ENCODE results near the gene CLASP1. TPM values are rescaled to one million over a fixed set of nuclear protein-coding genes. Genes with fewer than 3 reads are reported as not detected.

The CLASP1 gene
- total and polyA plus RNA-seq, 2 of the 8 experiments (the other 6 are each of a cell fraction or from before 2014, with no cell fraction given) = 7.3 to 53.9 TPM

- H3K18ac ChIP-seq (ENCODE audit: extremely low read depth, low read length) = no peak overlapping the region
- no peaks in the 10 kb centered on the region for H3K79me2 ChIP-seq (ENCODE audit: control insufficient read depth in 1 of 2, insufficient read depth in 2 of 2, low read length in 2 of 2)
- H3K36me3 ChIP-seq (ENCODE audit: control insufficient read depth in 2 of 4, insufficient read depth in 4 of 4, low read length in 3 of 4) = no peaks in the 10 kb centered on the region
- no peak overlapping the region for H2AFZ ChIP-seq (ENCODE audit: low read length)
- H2BK120ac ChIP-seq (replicated peaks; ENCODE audit: low read depth, low read length) = no peak overlapping the region
- H4K20me1 ChIP-seq (replicated peaks in 1 of 2; ENCODE audit: control insufficient read depth in 1 of 2, insufficient read depth in 2 of 2, low read length in 2 of 2) = no peaks in the 10 kb centered on the region
- ChIA-PET CTCF (ENCODE audit: partially characterized antibody) (interaction anchor here (0.7 to 6.6 kb wide), 13 partner anchors 10 to 385 kb away, joined by 3 to 36 read pairs (median 5); no protein-coding TSS in a partner anchor), POLR2A (ENCODE audit: partially characterized antibody) (no interaction called here)
- H3K4me2 ChIP-seq (ENCODE audit: insufficient read depth in 1 of 2, low read depth in 2 of 2, low read length in 2 of 2) = no peak overlapping the region
- H2BK12ac ChIP-seq (ENCODE audit: low read depth, low read length) = no peak overlapping the region
- no peak overlapping the region for H3K14ac ChIP-seq (ENCODE audit: insufficient read length)
- no peaks in the 10 kb centered on the region for H3K4me1 ChIP-seq (replicated peaks in 1 of 4; ENCODE audit: control insufficient read depth in 3 of 4, insufficient read depth in 4 of 4, low read length in 3 of 4)
- no peak overlapping the region for H3K9ac ChIP-seq (replicated peaks in 1 of 4; ENCODE audit: extremely low read depth in 1 of 4, low read depth in 3 of 4, low read length in 3 of 4)
- H3K79me1 ChIP-seq (ENCODE audit: low read depth, low read length) = no peaks in the 10 kb centered on the region
- no peak overlapping the region for H2BK20ac ChIP-seq (ENCODE audit: low read length)
- no peak overlapping the region for H3K4me3 ChIP-seq (ENCODE audit: extremely low read depth in 1 of 4, insufficient read depth in 2 of 4, low read depth in 3 of 4, low read length in 4 of 4)
- no peak overlapping the region for H3K56ac ChIP-seq (replicated peaks; ENCODE audit: insufficient read length, low read depth, low read length)
- H3K27me3 ChIP-seq (replicated peaks in 1 of 4; ENCODE audit: control insufficient read depth in 3 of 4, extremely low read depth in 1 of 4, insufficient read depth in 3 of 4, low read length in 3 of 4) = no peaks in the 10 kb centered on the region
- no peak for DNase-seq (ENCODE audit: low read depth in 1 of 2, low spot score in 2 of 2)
- 90% methylated on average over 8 of the region's 8 CpGs; no CpG with 5 or more reads in 1 of the 2 experiments for WGBS, 2 experiments (ENCODE audit: extremely low coverage in 1 of 2, insufficient coverage in 1 of 2, insufficient read length in 1 of 2, insufficient replicate concordance in 2 of 2, low coverage in 1 of 2, low lambda C conversion rate in 2 of 2, missing lambda C conversion rate in 1 of 2)
- TF ChIP-seq CTBP2 (IDR thresholded peaks at IDR 0.05; ENCODE audit: borderline replicate concordance, insufficient read depth, insufficient read length, low read length) (no peak), SUZ12 (IDR thresholded peaks at IDR 0.05; ENCODE audit: low read length) (no peak), TBP (IDR thresholded peaks at IDR 0.05; ENCODE audit: low read depth, low read length) (no peak), MAX (IDR thresholded peaks at IDR 0.05) (no peak), NANOG (IDR thresholded peaks at IDR 0.05; ENCODE audit: insufficient read depth, low read depth, low read length, poor library complexity, severe bottlenecking) (no peak), TAF1 (IDR thresholded peaks at IDR 0.05; ENCODE audit: low read depth, low read length) (no peak), HDAC6 (IDR thresholded peaks at IDR 0.05; ENCODE audit: low read depth, low read length) (no peak), RBBP5 (IDR thresholded peaks at IDR 0.05; ENCODE audit: borderline replicate concordance, low read depth, low read length) (no peak), RXRA (IDR thresholded peaks at IDR 0.05; ENCODE audit: insufficient read depth, low read depth, low read length) (no peak), GABPA (IDR thresholded peaks at IDR 0.05; ENCODE audit: borderline replicate concordance, insufficient read depth, low read length) (no peak)
- no peaks in the 10 kb centered on the region for H3K23me2 ChIP-seq (ENCODE audit: low read depth, low read length)
- no peak overlapping the region for H3K27ac ChIP-seq (ENCODE audit: low read depth, low read length)
- H3K9me3 ChIP-seq (ENCODE audit: insufficient read depth in 2 of 2, low read depth in 1 of 2, low read length in 1 of 2) = no peaks in the 10 kb centered on the region
- H3K4ac ChIP-seq (replicated peaks; ENCODE audit: insufficient read length, low read depth, low read length) = no peak overlapping the region
- no peak overlapping the region for H4K8ac ChIP-seq (ENCODE audit: extremely low read depth, insufficient read depth, low read length)
- H2AK5ac ChIP-seq (ENCODE audit: low read depth, low read length) = no peak overlapping the region
- no peak for FAIRE-seq
- no peak overlapping the region for H4K91ac ChIP-seq (replicated peaks; ENCODE audit: insufficient read length, low read length)
- no peak overlapping the region for H4K5ac ChIP-seq (ENCODE audit: insufficient read length, low read depth, low read length)
- H2BK15ac ChIP-seq (ENCODE audit: low read length) = no peak overlapping the region
- H3K23ac ChIP-seq (ENCODE audit: insufficient read length) = no peak overlapping the region
- no peak overlapping the region for H2BK5ac ChIP-seq (ENCODE audit: low read depth, low read length)
These were observed 327.8 kb downstream of the CLASP1 start for GRCh38 chr2:121321476-121321875.

Data from H1 (cell line).